Lung (tissue), 12 donors: ENCODE data around the gene MITF. TPM values are rescaled to one million over a fixed set of nuclear protein-coding genes. Genes with fewer than 3 reads are reported as not detected.

Source experiments
- ATAC-seq: fragments of 200-7000 bp; cut with Tn5 transposase; one replicate; pipeline ENCODE4 v1.9.1; 2020; ENCODE audit warnings: moderate number of reproducible peaks; ENCODE audit not compliant: insufficient read depth, low FRiP score
- DNase-seq, 3 donors: peaks; one replicate each; pipeline ENCODE4 v3.0.0-alpha.2; 2013 to 2017
- H3K27ac ChIP-seq, 2 donors: one replicate each; pipeline ENCODE4 v1.5.1; 2013; ENCODE audit warnings: mild to moderate bottlenecking in 2 of 2, moderate library complexity in 2 of 2, control low read depth in 1 of 2, inconsistent platforms in 1 of 2, low read depth in 1 of 2, low read length in 1 of 2
- H3K27me3 ChIP-seq, 3 donors: one replicate each; pipeline ENCODE4 v1.5.1; 2013; ENCODE audit warnings: low read length in 2 of 3; ENCODE audit not compliant: control insufficient read depth in 3 of 3, insufficient read depth in 3 of 3
- H3K36me3 ChIP-seq, 4 donors: one replicate each; pipeline ENCODE4 v1.5.1; 2013; ENCODE audit warnings: low read length in 4 of 4, mild to moderate bottlenecking in 1 of 4, moderate library complexity in 1 of 4; ENCODE audit not compliant: control insufficient read depth in 4 of 4, insufficient read depth in 4 of 4
- H3K4me1 ChIP-seq, 5 donors: one replicate each; pipeline ENCODE4 v1.5.1; 2013; ENCODE audit warnings: low read length in 5 of 5, mild to moderate bottlenecking in 2 of 5, moderate library complexity in 1 of 5; ENCODE audit not compliant: control insufficient read depth in 5 of 5, insufficient read depth in 5 of 5
- H3K4me3 ChIP-seq: one replicate; pipeline ENCODE4 v1.5.1; 2013; ENCODE audit warnings: mild to moderate bottlenecking, control low read depth, moderate library complexity
- H3K9ac ChIP-seq, 2 donors: one replicate each; pipeline ENCODE4 v1.5.1; 2013; ENCODE audit warnings: low read length in 2 of 2, control low read depth in 1 of 2; ENCODE audit not compliant: insufficient read depth in 1 of 2
- H3K9me3 ChIP-seq, 4 donors: one replicate each; pipeline ENCODE4 v1.5.1; 2013; ENCODE audit warnings: low read length in 3 of 4, mild to moderate bottlenecking in 1 of 4, moderate library complexity in 1 of 4; ENCODE audit not compliant: control insufficient read depth in 4 of 4, insufficient read depth in 3 of 4
- CTCF ChIP-seq: IDR thresholded peaks from 2 replicates; pipeline ENCODE4 v1.5.1; 2012; ENCODE audit warnings: mild to moderate bottlenecking; ENCODE audit errors: control extremely low read depth, extremely low read depth
- WGBS, 2 donors: extraction: QIAGEN DNeasy Blood & Tissue Kit; methylation state at CpG; one replicate each; pipeline ENCODE4 v1.1.7; 2013; 5-methylcytosine and 5-hydroxymethylcytosine counted together
- polyA plus RNA-seq, 2 donors: library from polyadenylated mRNA; stranded (reverse); fragments of 200-250 nt; gene quantifications; one replicate each; pipeline ENCODE4 v1.2.1, GENCODE V29; 2013
- total RNA-seq, 2 donors: library from RNA; depleted of rRNA in 1 of 2; stranded (reverse); fragments of >200 nt in 1 of 2; gene quantifications; one replicate each; pipeline ENCODE4 v1.2.1, GENCODE V29; 2014 to 2021
- donor health status: control.
- donor health status: control.
- donor health status: Bipolar disorder and iron deficiency.
- donor health status: healthy.
- donor health status: DM: yes; HTN: yes; CAD: no.

MITF gene
- total and polyA plus RNA-seq, 4 donors = 5.0 to 28.0 (median 12.0) TPM

GRCh38 chr3:69999140-70000027 is 260.1 kb downstream of the MITF start, which contains the start of gene SAMMSON:
Gene SAMMSON (plus strand): TSS chr3:69999733.
- H3K4me1 ChIP-seq = peaks cover 0 to 48% (median 3%) of the 10 kb centered on the region in 5 donors
- ATAC-seq (no peak), DNase-seq (peak in 1 of 3 donors; percentile 35)
- H3K27ac ChIP-seq = no peak within 1 kb of the TSS
- no peaks in the 10 kb centered on the region for H3K9me3 ChIP-seq
- peak within 1 kb of the TSS in 1 of 2 donors; percentile 40 for H3K9ac ChIP-seq
- no peaks in the 10 kb centered on the region for H3K36me3 ChIP-seq
- no peaks in the 10 kb centered on the region for H3K27me3 ChIP-seq
- no peak within 1 kb of the TSS for H3K4me3 ChIP-seq
- WGBS, 2 donors = 85 to 93% methylated on average over 29 of the region's 29 CpGs
- no peak for TF ChIP-seq CTCF

- H3K4me3 ChIP-seq = no peak overlapping the region
- peaks cover 0 to 48% (median 3%) of the 10 kb centered on the region in 5 donors for H3K4me1 ChIP-seq
- DNase-seq (peak in 2 of 3 donors; percentile 22 to 30), ATAC-seq (no peak)
- H3K9me3 ChIP-seq = no peaks in the 10 kb centered on the region
- WGBS, 2 donors = 84 to 85% methylated on average over 15 of the region's 15 CpGs
- no peak for TF ChIP-seq CTCF
- H3K9ac ChIP-seq = no peak overlapping the region
- no peaks in the 10 kb centered on the region for H3K36me3 ChIP-seq
- H3K27ac ChIP-seq = no peak overlapping the region
- no peaks in the 10 kb centered on the region for H3K27me3 ChIP-seq
Observed at GRCh38 chr3:70000028-70000410, 260.8 kb downstream of the MITF start.

- DNase-seq (peak; percentile 26 to 85 (median 75)), ATAC-seq (no peak)
- Histone ChIP-seq H3K27ac (no peak overlapping the region), H3K4me1 (peaks cover 0 to 48% (median 3%) of the 10 kb centered on the region in 5 donors), H3K4me3 (no peak overlapping the region), H3K36me3 (no peaks in the 10 kb centered on the region), H3K27me3 (no peaks in the 10 kb centered on the region), H3K9ac (no peak overlapping the region), H3K9me3 (no peaks in the 10 kb centered on the region)
- TF ChIP-seq CTCF = no peak
- WGBS, 2 donors = 56 to 63% methylated on average over 4 of the region's 4 CpGs
Observed at GRCh38 chr3:70000563-70001081, 261.4 kb downstream of the MITF start.
